Measurements from ENCODE around the gene SAMD14. TPM values are rescaled to one million over a fixed set of nuclear protein-coding genes. Genes with fewer than 3 reads are reported as not detected.

SAMD14 gene
- total RNA-seq, 1 experiment from 2014 or later, result 5.9 TPM

- H3K27me3 Mint-ChIP-seq (ENCODE audit: low read depth), result peaks cover 17% of the 10 kb centered on the region
- no peak overlapping the region for H3K27ac Mint-ChIP-seq
- H3K36me3 Mint-ChIP-seq, result no peaks in the 10 kb centered on the region
- peaks cover 11% of the 10 kb centered on the region for H3K4me1 Mint-ChIP-seq
- POLR2A ChIA-PET, result interaction anchor here (1.6 kb wide), 1 partner anchor 11 kb away, joined by 4 read pairs; no protein-coding TSS in a partner anchor
- CTCF ChIA-PET, result interaction anchor here (0.6 to 4.1 kb wide), 16 partner anchors 11 to 320 kb away, joined by 3 to 46 read pairs (median 6); partner anchors contain the start of gene TMEM92
- ATAC-seq (no peak), DNase-seq (ENCODE audit: low spot score) (no peak)
- H3K9me3 Mint-ChIP-seq, result no peaks in the 10 kb centered on the region
- TF ChIP-seq ZBTB43 (CRISPR knock-in tag; IDR thresholded peaks at IDR 0.05) (peak; percentile 44; the same call in 1 of the 2 replicates), ERG (CRISPR knock-in tag; IDR thresholded peaks at IDR 0.05) (no peak)
- H3K4me3 Mint-ChIP-seq, result no peak overlapping the region
Observed at GRCh38 chr17:50166518-50167181, 36.7 kb upstream of the SAMD14 start.

GRCh38 chr17:50165867-50166517, 36.0 kb upstream of the SAMD14 start, which contains the start of gene SGCA:
Gene SGCA (plus strand): TSS chr17:50166005. CDS start chr17:50166041, 36 bp downstream.
- ChIA-PET CTCF (interaction anchor here (0.6 to 3.5 kb wide), 20 partner anchors 12 to 321 kb away, joined by 3 to 11 read pairs (median 4); partner anchors contain the start of gene TMEM92), POLR2A (interaction anchor here (1.6 kb wide), 1 partner anchor 11 kb away, joined by 4 read pairs; no protein-coding TSS in a partner anchor)
- H3K36me3 Mint-ChIP-seq, result no peaks in the 10 kb centered on the region
- H3K27me3 Mint-ChIP-seq (ENCODE audit: low read depth), result peaks cover 19% of the 10 kb centered on the region
- no peak for ATAC-seq
- H3K9me3 Mint-ChIP-seq, result no peaks in the 10 kb centered on the region
- H3K4me1 Mint-ChIP-seq, result peaks cover 15% of the 10 kb centered on the region
- peak within 1 kb of the TSS; percentile 7 for H3K27ac Mint-ChIP-seq
- no peak within 1 kb of the TSS for H3K4me3 Mint-ChIP-seq
- no peak for TF ChIP-seq ARID4B (CRISPR knock-in tag; IDR thresholded peaks at IDR 0.05; ENCODE audit: borderline replicate concordance)
- no peak for DNase-seq (ENCODE audit: low spot score)

- Mint-ChIP-seq H3K4me3 (no peak overlapping the region), H3K4me1 (peaks cover 18% of the 10 kb centered on the region), H3K9me3 (no peaks in the 10 kb centered on the region), H3K27me3 (ENCODE audit: low read depth) (peaks cover 24% of the 10 kb centered on the region), H3K27ac (peak overlapping the region; percentile 7), H3K36me3 (no peaks in the 10 kb centered on the region)
- DNase-seq (ENCODE audit: low spot score) (no peak), ATAC-seq (no peak)
- ChIA-PET CTCF (interaction anchor here (0.8 to 3.5 kb wide), 15 partner anchors 12 to 109 kb away, joined by 3 to 11 read pairs (median 4); partner anchors contain the start of gene TMEM92), POLR2A (interaction anchor here (1.6 kb wide), 1 partner anchor 12 kb away, joined by 4 read pairs; no protein-coding TSS in a partner anchor)
- TF ChIP-seq ATF3 (CRISPR knock-in tag; conservative IDR thresholded peaks at IDR 0.05) (no peak), E2F1 (CRISPR knock-in tag; IDR thresholded peaks at IDR 0.05) (no peak), FOXJ3 (CRISPR knock-in tag; IDR thresholded peaks at IDR 0.05; ENCODE audit: borderline replicate concordance) (no peak), RORB (CRISPR knock-in tag; IDR thresholded peaks at IDR 0.05) (no peak), ZNF281 (CRISPR knock-in tag; IDR thresholded peaks at IDR 0.05) (no peak), KAT7 (CRISPR knock-in tag; IDR thresholded peaks at IDR 0.05; ENCODE audit: borderline replicate concordance) (no peak), CBFB (CRISPR knock-in tag; IDR thresholded peaks at IDR 0.05; ENCODE audit: low read depth) (no peak), CREB1 (CRISPR knock-in tag; IDR thresholded peaks at IDR 0.05) (no peak), ZNF416 (CRISPR knock-in tag; IDR thresholded peaks at IDR 0.05) (no peak), MXD4 (CRISPR knock-in tag; IDR thresholded peaks at IDR 0.05; ENCODE audit: borderline replicate concordance) (no peak)
Observed at GRCh38 chr17:50165466-50165865, 35.5 kb upstream of the SAMD14 start.

All from WTC11 (cell line).